ENCODE measurements around the gene RORC.

The RORC gene

GRCh38 chr1:151762941-151763921 is 68.4 kb downstream of the RORC start, which contains the start of gene MRPL9:
Gene MRPL9 (minus strand): TSS chr1:151763496. CDS start chr1:151763479, 17 bp downstream.
- H3K36me3 ChIP-seq (ENCODE audit: control insufficient read depth, insufficient read depth, low read length, severe bottlenecking): peaks cover 34% of the 10 kb centered on the region
- H3K9me3 ChIP-seq (ENCODE audit: control insufficient read depth, low read length): no peaks in the 10 kb centered on the region
- H3K9ac ChIP-seq (ENCODE audit: low read length): peak within 1 kb of the TSS; percentile 90
- peak within 1 kb of the TSS; percentile 89 for H3K4me3 ChIP-seq (ENCODE audit: low read length)
- H3K27me3 ChIP-seq (replicated peaks; ENCODE audit: control insufficient read depth, insufficient read depth, low read length): no peaks in the 10 kb centered on the region
- H3K4me1 ChIP-seq (ENCODE audit: control insufficient read depth, insufficient read depth, low read length): peaks cover 12% of the 10 kb centered on the region
- peak; percentile 91 for DNase-seq (ENCODE audit: low read depth)

DNA sequence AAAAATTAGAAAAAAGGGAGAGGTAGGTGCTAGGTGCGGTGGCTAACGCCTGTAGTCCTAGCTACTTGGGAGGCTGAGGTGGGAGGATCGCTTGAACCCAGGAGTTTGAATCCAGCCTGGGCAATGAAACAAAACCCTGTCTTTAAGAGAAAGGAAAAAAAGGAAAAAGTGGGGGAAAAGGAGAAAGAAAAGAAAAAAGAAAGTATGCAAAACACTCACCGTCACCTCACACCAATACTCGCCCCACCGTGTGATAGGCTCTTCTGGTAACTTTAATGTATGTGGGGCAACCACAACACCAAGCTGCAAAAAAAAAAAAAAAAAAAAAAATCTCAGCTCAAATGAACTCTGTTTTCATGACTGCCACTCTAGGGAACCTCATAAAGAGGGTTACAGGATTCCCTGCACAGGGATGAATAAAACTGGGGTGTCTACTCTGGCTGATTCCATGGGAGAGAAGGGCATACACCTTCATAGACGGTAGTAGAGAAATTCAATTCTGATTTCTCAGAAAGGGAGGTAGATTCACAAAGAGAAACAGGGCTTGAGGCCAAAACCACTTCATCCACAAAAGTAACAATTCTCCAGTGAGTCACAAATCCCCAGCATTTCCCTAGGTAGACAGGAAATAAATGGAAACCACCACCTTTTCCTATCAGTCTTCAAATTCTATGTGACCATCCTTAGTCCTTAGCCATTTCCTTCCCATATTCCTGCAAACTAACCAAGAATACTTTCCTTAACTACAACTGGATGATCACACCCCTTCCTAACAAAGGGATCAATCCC is 70.8 kb downstream of the RORC start:
- DNase-seq (ENCODE audit: low read depth): no peak
- Histone ChIP-seq H3K36me3 (ENCODE audit: control insufficient read depth, insufficient read depth, low read length, severe bottlenecking) (peaks cover 37% of the 10 kb centered on the region), H3K4me3 (ENCODE audit: low read length) (no peak overlapping the region), H3K9me3 (ENCODE audit: control insufficient read depth, low read length) (no peaks in the 10 kb centered on the region), H3K9ac (ENCODE audit: low read length) (no peak overlapping the region), H3K27me3 (replicated peaks; ENCODE audit: control insufficient read depth, insufficient read depth, low read length) (no peaks in the 10 kb centered on the region), H3K4me1 (ENCODE audit: control insufficient read depth, insufficient read depth, low read length) (peaks cover 8% of the 10 kb centered on the region)

DNA sequence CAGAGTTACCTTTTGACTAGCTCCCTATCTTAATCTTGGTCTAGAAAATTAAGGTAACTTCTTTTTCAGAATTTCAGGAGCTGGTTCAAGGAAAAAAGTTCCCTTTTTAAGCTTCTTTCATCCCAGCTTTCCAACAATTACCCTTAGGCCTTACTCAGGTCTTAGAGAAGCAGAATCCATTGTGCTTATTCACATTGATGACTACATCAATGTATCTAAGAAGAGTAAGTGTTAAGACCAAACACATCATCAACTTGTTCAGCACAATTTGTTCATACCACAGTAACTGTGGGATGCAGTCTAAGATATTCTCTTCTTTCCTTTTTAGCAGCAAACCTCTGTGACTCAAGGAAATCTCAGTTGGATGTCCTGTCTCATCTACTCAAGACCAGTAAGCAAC is 72.4 kb downstream of the RORC start:
- Histone ChIP-seq H3K4me1 (ENCODE audit: control insufficient read depth, insufficient read depth, low read length) (peaks cover 6% of the 10 kb centered on the region), H3K27me3 (replicated peaks; ENCODE audit: control insufficient read depth, insufficient read depth, low read length) (no peaks in the 10 kb centered on the region), H3K36me3 (ENCODE audit: control insufficient read depth, insufficient read depth, low read length, severe bottlenecking) (peaks cover 37% of the 10 kb centered on the region), H3K9me3 (ENCODE audit: control insufficient read depth, low read length) (no peaks in the 10 kb centered on the region), H3K4me3 (ENCODE audit: low read length) (no peak overlapping the region), H3K9ac (ENCODE audit: low read length) (no peak overlapping the region)
- DNase-seq (ENCODE audit: low read depth): no peak

GRCh38 chr1:151756291-151756690 is 75.3 kb downstream of the RORC start:
- peaks cover 29% of the 10 kb centered on the region for H3K36me3 ChIP-seq (ENCODE audit: control insufficient read depth, insufficient read depth, low read length, severe bottlenecking)
- no peaks in the 10 kb centered on the region for H3K9me3 ChIP-seq (ENCODE audit: control insufficient read depth, low read length)
- no peaks in the 10 kb centered on the region for H3K4me1 ChIP-seq (ENCODE audit: control insufficient read depth, insufficient read depth, low read length)
- peak; percentile 9 for DNase-seq (ENCODE audit: low read depth)
- H3K9ac ChIP-seq (ENCODE audit: low read length): no peak overlapping the region
- no peak overlapping the region for H3K4me3 ChIP-seq (ENCODE audit: low read length)
- H3K27me3 ChIP-seq (replicated peaks; ENCODE audit: control insufficient read depth, insufficient read depth, low read length): no peaks in the 10 kb centered on the region
